Kidney (tissue), 14 donors: ENCODE data around the gene TMC2. TPM values are rescaled to one million over a fixed set of nuclear protein-coding genes. Genes with fewer than 3 reads are reported as not detected.

Experiments
- DNase-seq, 5 donors: peaks; one replicate each; pipeline ENCODE4 v3.0.0-alpha.2; 2013 to 2020
- FAIRE-seq: peaks from 2 replicates; lab custom pipeline; 2012; peaks lifted over from hg19 to GRCh38; lab: Jason Lieb, UNC
- H3K27ac ChIP-seq, 2 donors: one replicate each; pipeline ENCODE4 v1.7.0; 2013; ENCODE audit warnings: low read depth in 2 of 2, low read length in 2 of 2, inconsistent platforms in 1 of 2
- H3K27me3 ChIP-seq: one replicate; pipeline ENCODE4 v1.7.1; 2013; ENCODE audit warnings: low read length, inconsistent platforms; ENCODE audit not compliant: control insufficient read depth, insufficient read depth
- H3K36me3 ChIP-seq, 3 donors: one replicate each; pipeline versions ENCODE4 v1.7.0 to v1.7.1; 2013; ENCODE audit warnings: low read length in 3 of 3, control low read depth in 1 of 3, inconsistent platforms in 1 of 3; ENCODE audit not compliant: insufficient read depth in 3 of 3, control insufficient read depth in 2 of 3
- H3K4me1 ChIP-seq, 3 donors: one replicate each; pipeline versions ENCODE4 v1.7.0 to v1.7.1; 2013; ENCODE audit warnings: low read length in 3 of 3, inconsistent platforms in 1 of 3, low read depth in 1 of 3; ENCODE audit not compliant: control insufficient read depth in 2 of 3, insufficient read depth in 2 of 3
- H3K4me3 ChIP-seq, 3 donors: one replicate each; pipeline versions ENCODE4 v1.7.0 to v1.8.1; 2013; ENCODE audit warnings: low read length in 3 of 3, control low read depth in 1 of 3, inconsistent platforms in 1 of 3
- H3K9ac ChIP-seq, 3 donors: one replicate each; pipeline versions ENCODE4 v1.7.0 to v1.7.1; 2013; ENCODE audit warnings: low read length in 3 of 3, control low read depth in 1 of 3, inconsistent platforms in 1 of 3
- H3K9me3 ChIP-seq, 3 donors: one replicate each; pipeline versions ENCODE4 v1.7.0 to v1.7.1; 2013; ENCODE audit warnings: low read length in 3 of 3, control low read depth in 1 of 3, inconsistent platforms in 1 of 3; ENCODE audit not compliant: control insufficient read depth in 2 of 3, insufficient read depth in 1 of 3
- intact Hi-C: fragments of 100-400 bp; cut with DNase I; formaldehyde crosslinking; loops from one replicate; pipeline ENCODE4 v1.11.1; 2022
- polyA plus RNA-seq: library from polyadenylated mRNA; stranded (reverse); fragments of 350-450 nt; fragmentation: Illumina TruSeq; extraction: RNeasy Lipid Tissue Mini Kit (QIAGEN cat#74804); gene quantifications from one replicate; pipeline ENCODE4 v1.2.3, GENCODE V29; 2014; ENCODE audit warnings: low read depth, low replicate concordance; ENCODE audit not compliant: insufficient read depth
- total RNA-seq: library from RNA; stranded (reverse); fragmentation: NEBNext Ultra II Directional; extraction: Animal tissue kit (Norgen Biotek cat#: 25700); gene quantifications from one replicate; pipeline ENCODE4 v1.2.1, GENCODE V29; 2021
- TF ChIP-seq, protein P1 (sequence below): IDR thresholded peaks from 3 replicates; pipeline ENCODE4 v1.5.1; 2012; ENCODE audit warnings: mild to moderate bottlenecking, moderate library complexity, borderline replicate concordance; ENCODE audit not compliant: insufficient read depth; ENCODE audit errors: extremely low read depth
- donor health status: control.
- donor health status: control.
- donor health status: control.
- donor health status: control.
- donor health status: control.
- donor health status: DM: yes; HTN: yes; CAD: no.
- donor health status: Normal renal cell carcinoma (clear cell type).

The TMC2 gene
- total and polyA plus RNA-seq, 2 donors from 2014 or later = not detected

- intact Hi-C loops = no loop called here
- Histone ChIP-seq H3K9me3 (no peaks in the 10 kb centered on the region), H3K4me1 (peaks cover 0 to 5% (median 2%) of the 10 kb centered on the region in 3 donors), H3K4me3 (peak within 1 kb of the TSS; percentile 95 to 97 (median 96)), H3K27me3 (no peaks in the 10 kb centered on the region), H3K27ac (peak within 1 kb of the TSS; percentile 89 to 90), H3K36me3 (peaks cover 2 to 31% (median 11%) of the 10 kb centered on the region in 3 donors), H3K9ac (peak within 1 kb of the TSS; percentile 95 to 99 (median 97))
- FAIRE-seq (no peak), DNase-seq (peak; percentile 94 to 97 (median 96))
- TF ChIP-seq, protein P1, sequence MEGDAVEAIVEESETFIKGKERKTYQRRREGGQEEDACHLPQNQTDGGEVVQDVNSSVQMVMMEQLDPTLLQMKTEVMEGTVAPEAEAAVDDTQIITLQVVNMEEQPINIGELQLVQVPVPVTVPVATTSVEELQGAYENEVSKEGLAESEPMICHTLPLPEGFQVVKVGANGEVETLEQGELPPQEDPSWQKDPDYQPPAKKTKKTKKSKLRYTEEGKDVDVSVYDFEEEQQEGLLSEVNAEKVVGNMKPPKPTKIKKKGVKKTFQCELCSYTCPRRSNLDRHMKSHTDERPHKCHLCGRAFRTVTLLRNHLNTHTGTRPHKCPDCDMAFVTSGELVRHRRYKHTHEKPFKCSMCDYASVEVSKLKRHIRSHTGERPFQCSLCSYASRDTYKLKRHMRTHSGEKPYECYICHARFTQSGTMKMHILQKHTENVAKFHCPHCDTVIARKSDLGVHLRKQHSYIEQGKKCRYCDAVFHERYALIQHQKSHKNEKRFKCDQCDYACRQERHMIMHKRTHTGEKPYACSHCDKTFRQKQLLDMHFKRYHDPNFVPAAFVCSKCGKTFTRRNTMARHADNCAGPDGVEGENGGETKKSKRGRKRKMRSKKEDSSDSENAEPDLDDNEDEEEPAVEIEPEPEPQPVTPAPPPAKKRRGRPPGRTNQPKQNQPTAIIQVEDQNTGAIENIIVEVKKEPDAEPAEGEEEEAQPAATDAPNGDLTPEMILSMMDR = no peak
Measured at GRCh38 chr20:2663887-2664719, 127.7 kb downstream of the TMC2 start, which contains the start of gene IDH3B. Gene IDH3B (minus strand): TSS chr20:2664216. CDS start chr20:2664188, 28 bp downstream.

DNA sequence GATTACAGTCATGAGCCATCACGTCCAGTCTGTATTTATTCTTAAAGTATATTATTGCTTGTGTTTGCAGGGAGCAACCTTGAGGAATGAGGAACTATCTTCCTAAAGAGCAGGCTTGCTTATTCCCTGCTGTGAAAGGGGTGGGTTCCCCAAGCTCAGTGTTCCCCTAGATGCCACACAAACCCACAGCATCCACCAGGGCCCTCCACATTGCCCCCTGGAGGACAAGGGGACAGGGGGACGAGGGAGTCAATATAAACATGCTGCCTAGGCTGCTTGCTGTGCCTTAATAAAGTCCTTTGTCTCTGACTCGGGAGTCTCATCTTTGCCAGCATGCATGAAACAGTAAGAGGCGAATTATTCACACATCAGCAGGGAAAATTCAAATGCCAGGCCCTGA is 135.6 kb downstream of the TMC2 start:
- no peaks in the 10 kb centered on the region for H3K36me3 ChIP-seq
- TF ChIP-seq, protein P1 = no peak
- H3K27ac ChIP-seq = no peak overlapping the region
- no peak for FAIRE-seq
- H3K9me3 ChIP-seq = no peaks in the 10 kb centered on the region
- H3K4me3 ChIP-seq = no peak overlapping the region
- intact Hi-C loops = no loop called here
- no peak for DNase-seq
- no peaks in the 10 kb centered on the region for H3K27me3 ChIP-seq
- no peaks in the 10 kb centered on the region for H3K4me1 ChIP-seq
- no peak overlapping the region for H3K9ac ChIP-seq

- Histone ChIP-seq H3K9ac (no peak overlapping the region), H3K27ac (no peak overlapping the region), H3K27me3 (no peaks in the 10 kb centered on the region), H3K4me3 (no peak overlapping the region), H3K9me3 (no peaks in the 10 kb centered on the region), H3K4me1 (no peaks in the 10 kb centered on the region), H3K36me3 (no peaks in the 10 kb centered on the region)
- DNase-seq = no peak
- no peak for FAIRE-seq
- intact Hi-C loops = no loop called here
- TF ChIP-seq, protein P1 = no peak
Measured at GRCh38 chr20:2672446-2672845, 136.1 kb downstream of the TMC2 start.
